ENCODE measurements around the gene FUT3.
"Not testable (repeated sequence)": the region's sequence is repeated elsewhere in the genome, so short reads cannot be mapped to it uniquely, and the experiment has no call there.

The FUT3 gene

DNA sequence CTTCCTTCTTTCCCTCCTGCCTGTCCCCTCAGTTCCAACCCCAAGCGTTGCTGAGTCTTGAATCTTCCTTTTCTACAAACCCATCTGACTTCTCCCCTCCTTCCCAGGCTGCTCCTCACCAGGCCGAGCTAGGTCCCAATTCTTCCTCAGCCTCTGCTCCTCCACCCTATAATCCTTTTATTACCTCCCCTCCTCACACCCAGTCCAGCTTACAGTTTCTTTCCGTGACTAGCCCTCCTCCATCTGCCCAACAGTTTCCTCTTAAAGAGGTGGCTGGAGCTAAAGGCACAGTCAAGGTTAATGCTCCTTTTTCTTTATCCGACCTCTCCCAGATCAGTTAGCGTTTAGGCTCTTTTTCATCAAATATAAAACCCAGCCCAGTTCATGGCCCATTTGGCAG is 2.6 kb downstream of the FUT3 start:
- DNase-seq (ENCODE audit: low spot score): not testable (repeated sequence)

GRCh38 chr19:5847846-5848245 is 3.4 kb downstream of the FUT3 start:
- DNase-seq (ENCODE audit: low spot score): not testable (repeated sequence)

DNA sequence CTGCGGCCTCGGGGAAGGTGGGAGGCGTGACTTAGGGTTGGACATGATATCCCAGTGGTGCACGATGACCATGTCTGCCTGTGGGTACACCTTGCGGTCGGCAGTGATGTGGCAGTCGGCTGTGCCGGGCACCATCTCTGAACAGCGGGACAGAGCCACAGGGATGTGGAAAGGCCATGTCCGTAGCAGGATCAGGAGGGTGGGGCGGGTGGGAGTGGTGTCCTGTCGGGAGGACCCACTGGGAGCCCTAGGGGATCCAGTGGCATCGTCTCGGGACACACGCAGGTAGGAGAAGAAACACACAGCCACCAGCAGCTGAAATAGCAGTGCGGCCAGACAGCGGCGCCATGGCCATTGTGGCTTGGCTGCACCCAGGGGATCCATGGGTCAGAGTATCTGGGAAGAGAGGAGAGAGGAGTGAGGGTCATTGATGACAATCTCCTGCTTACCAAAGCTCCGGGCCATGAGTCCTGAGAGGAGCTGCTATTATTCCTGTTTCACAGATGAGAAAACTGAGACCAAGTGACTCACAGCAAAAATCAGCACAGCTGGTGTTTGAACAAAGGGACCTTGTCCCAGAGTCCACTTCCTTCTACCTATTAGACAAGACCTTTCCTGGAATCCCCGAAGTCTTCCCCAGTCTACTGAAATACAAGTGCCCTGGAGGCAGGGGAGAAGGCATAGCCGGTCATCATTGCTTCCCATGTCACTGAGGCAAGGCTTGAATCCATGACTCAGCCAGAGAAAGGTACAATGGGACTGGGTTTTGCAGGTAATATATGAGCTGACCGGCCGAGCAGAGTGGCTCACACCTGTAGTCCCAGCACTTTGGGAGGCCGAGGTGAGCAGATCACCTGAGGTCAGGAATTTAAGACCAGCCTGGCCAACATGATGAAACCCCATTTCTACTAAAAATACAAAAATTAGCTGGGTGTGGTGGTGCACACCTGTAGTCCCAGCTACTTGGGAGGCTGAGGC is 6.5 kb downstream of the FUT3 start:
- no peak for DNase-seq (ENCODE audit: low spot score)

DNA sequence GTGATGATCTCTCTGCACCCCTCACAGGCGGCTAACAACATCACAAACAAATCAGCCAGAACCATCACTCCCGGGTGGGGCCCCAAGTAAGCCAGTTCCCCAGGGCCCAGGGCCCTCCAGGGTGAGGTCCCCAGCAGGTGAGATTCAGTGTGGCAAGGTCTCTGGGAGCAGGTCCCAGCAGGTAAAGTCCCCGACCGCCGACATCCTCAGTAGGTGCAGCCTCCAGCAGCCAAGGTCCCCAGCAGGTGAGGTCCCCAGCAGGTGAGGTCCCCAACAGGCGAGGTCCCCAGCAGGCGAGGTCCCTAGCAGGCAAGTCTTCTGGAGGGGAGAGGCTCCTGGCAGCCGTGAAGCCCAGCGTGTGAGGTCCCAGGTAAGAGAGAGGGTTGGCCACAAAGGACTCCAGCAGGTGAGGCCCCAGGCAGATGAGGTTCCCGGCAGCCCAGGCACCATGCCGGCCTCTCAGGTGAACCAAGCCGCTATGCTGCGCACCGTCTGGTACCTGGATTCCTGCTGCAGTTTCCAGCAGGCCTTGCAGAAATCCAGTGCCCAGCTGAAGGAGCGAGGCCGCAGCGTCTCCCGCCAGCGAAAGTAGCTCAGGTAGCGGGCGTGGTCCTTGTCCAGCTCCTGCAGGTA is 7.8 kb downstream of the FUT3 start:
- no peak for DNase-seq (ENCODE audit: low spot score)

DNA sequence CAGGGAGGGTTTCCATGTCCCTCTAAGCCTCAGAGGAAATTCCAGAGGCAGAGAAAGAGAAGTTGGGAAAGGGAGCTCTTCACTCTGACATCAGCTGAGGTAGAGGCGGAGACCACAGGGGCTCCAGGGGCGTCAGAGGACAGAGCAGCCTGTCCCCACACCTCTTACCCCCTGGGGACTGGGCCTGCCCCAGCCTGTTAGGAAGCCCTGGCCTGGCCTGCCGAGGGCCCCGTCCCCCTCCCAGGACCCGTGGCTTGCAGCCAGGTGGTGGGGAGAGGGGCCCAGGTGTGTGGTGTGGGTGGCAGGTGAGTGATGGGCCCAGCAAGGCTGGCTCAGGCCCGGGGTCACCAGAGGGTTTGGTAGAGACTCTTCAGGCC is 9.5 kb downstream of the FUT3 start:
- not testable (repeated sequence) for DNase-seq (ENCODE audit: low spot score)

DNA sequence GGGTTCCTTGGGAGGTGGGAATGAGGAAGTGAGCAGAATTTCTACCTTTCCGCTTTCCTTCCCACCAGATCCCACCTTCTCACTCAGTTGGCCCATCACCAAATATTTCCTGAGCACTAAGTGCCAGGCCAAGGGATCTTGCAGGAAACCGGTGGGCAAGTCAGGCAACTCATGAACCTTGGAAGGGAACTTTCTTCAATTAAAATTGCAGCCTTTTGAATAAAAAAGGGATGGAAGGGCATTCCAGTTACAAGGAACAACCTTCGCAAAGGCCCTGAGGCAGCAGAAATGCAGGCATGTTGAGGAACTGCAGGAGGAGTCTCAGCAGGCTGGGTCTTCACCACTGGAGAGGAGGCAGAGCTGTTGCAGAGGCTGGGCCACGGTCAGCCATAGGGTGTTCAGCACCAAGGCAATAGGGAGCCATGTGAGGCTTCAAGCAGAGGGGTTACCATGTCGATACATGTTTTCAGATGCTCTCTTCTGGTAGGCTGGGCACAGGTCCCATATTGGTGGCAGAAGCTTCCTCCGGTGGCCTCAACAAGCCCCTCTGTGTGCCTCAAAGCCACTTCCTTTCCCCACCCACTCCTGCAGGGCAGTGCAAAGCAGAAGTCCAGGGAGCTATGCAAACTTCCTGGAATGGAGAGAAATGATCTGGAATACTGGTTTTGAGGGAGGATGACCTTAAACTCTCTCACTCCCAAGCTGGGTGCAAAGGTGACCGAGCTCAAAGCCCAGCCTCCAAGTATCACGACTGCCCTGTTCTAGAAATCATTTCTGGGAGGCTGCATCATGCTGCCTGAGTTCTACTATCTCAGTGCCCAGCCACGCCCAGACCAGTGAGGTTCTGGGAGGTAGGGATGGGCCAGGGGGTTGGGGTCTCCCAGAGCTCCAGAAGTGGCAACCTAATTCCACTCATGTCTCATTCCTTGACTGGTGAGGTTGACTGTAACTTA is 11.9 kb downstream of the FUT3 start, which contains the start of gene FUT6:
Gene FUT6, minus strand, starts transcription at position 638 of the 953 bp plus-strand sequence. CDS start 7,135 bp downstream, outside the sequence.
- DNase-seq (ENCODE audit: low spot score): no peak

DNA sequence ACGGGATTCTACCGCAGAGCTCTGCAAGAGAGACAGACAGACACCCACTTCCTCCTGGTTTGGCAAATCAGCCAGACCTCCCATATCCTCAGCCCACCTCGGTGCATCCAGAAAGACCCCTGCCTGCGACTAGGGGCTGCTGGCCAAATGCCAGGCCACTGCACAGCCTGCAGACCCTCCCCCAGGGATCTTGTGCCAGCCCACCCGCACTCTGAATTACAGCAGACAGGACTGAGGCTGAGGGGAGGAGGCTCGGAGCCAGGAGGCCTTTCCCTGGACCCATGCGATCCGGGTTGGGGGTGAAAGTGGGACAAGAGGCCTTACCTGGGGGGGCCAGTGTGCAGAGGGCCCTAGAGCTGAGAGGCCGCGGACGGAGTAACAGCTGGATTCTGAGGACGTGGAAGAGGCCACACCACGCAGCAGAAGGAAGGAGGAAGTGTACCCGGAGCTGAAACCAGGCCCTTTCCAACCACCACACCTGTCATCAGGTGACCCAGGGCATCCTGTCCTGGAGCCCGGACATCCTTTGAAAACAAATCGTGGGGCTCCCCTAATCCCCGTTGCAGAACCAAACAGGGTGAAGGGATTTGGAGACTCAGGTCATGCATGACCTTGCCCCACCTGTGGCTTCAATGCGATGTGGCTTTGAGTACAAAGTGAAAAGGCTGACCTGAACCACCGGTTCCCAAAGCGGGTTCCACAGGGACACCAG is 12.7 kb downstream of the FUT3 start:
- DNase-seq (ENCODE audit: low spot score): no peak

DNA sequence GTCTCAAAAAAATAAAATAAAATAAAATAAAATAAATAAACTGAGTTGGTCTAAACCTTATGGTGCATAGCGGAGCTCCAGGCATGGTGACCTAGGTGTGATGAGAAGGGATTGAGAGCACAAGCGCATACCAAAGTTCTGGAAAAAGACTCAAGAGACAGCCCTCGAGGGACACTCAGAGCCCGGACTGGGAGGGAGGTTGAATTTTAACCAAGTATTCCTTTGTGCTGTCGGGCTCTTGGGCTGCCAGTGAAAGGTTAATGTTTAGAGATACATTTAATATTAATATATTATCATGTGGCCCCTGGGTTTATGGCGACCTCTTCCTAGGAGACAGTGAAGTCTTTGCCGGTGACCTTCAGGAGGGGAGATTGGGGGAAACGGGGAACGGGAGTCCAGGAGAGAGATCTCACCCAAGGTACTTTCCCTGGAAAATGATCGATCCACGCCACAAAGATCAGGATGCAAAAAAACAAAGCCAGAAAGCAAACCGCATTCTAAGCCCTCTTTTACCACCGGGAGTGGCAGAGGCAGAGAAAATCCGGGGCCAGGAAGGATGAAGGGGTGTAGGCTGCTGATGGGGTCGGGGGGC is 13.4 kb downstream of the FUT3 start:
- DNase-seq (ENCODE audit: low spot score): no peak

- DNase-seq (ENCODE audit: low spot score): no peak
These were observed 18.6 kb downstream of the FUT3 start for GRCh38 chr19:5832527-5833216.

DNA sequence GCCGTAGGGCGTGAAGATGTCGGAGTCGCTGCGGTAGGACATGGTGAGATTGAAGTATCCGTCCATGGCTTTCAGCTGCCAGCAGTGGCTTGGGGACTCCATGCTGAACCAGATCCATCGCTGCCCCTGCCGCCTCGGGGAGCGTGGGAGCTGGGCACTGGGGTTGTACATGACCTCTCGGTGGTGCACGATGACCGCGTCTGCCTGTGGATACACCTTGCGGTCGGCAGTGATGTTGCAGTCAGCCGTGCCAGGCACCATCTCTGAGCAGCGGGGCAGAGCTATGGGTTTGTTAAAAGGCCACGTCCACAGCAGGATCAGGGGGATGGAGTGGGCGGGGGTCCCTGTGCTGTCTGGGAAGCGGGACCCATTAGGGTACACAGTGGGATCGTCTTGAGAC is 19.2 kb downstream of the FUT3 start:
- no peak for DNase-seq (ENCODE audit: low spot score)

- no peak for DNase-seq (ENCODE audit: low spot score)
These were observed 20.1 kb downstream of the FUT3 start for GRCh38 chr19:5831159-5831558.

- DNase-seq (ENCODE audit: low spot score): no peak
These were observed 21.5 kb downstream of the FUT3 start for GRCh38 chr19:5829567-5830310.

DNA sequence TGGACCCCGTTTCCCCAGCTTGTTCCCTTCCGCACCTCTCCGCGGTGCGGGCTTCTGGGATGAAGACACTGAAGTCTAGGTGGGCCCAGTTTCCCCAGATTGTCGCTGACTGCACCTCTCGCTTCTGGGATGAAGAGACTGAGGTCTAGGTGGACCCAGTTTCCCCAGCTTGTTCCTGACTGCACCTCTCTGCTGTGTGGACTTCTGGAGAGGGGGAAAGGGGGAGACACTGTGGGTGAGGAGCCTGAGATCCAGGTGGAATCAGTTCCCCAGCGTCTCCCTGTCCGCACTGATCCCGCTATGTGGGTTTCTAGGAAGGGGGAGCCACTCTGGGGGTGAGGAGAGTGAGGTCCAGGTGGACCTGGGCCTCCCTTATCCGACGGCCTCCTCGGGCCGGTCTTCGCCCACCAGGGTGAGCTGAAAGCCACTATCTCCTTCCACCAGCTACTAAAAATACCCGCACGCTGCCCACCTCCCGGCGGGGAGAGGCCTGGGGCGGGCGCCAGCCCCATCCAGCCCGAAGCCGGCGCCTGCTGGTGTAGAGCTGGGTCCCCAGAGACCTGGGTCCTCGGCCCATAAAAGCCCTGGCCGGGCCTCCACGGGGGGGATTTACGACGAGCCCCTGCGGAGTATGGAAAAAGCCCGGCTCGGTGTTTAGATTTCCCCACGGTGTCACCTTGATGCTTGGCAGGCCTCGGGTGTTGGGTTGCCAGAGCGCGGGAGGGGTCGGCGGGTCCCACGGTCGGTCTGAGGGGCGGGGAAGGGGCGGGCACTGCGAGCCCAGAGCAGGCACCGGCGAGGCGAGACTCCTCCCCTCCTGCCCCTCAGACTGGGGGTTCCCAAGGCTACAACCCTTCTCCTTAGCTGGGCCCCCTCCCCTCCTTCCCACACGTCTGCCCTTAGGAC is 22.3 kb downstream of the FUT3 start:
- DNase-seq (ENCODE audit: low spot score): no peak

- peak; percentile 53 for DNase-seq (ENCODE audit: low spot score)
These were observed 23.2 kb downstream of the FUT3 start for GRCh38 chr19:5827891-5828660.

DNA sequence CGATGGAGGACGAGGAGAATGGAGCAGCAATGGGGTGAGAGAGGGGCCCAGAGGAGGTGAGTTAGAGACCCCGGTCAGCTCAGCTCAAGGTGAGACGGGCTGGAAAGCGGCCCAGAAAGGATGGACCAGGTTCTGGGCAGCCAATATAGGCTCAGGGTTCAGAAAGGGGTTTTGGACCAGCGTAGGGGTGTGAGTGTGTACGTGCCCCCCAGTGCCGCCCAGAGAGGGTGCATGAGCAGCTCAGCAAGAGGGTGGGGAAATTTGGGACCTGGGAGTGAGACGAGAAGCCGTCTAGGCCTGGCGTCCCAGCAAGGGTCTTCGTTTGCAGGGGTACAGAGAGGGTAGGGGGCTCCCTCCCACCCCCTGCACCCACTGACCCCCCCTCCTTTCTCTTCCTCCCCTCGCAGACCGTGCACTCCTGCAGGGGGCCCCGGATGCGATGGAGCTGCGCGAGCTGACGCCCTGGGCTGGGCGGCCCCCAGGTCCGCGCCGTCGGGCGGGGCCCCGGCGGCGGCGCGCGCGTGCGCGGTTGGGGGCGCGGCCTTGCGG is 23.8 kb downstream of the FUT3 start:
- no peak for DNase-seq (ENCODE audit: low spot score)

GRCh38 chr19:5826531-5827341 is 24.5 kb downstream of the FUT3 start:
- DNase-seq (ENCODE audit: low spot score): no peak

GRCh38 chr19:5825178-5825577 is 26.1 kb downstream of the FUT3 start:
- DNase-seq (ENCODE audit: low spot score): peak; percentile 16

All from globus pallidus (tissue), 1 donor.